Fibroblast of the aortic adventitia (primary cell): Measurements from ENCODE around the gene HHAT. TPM values are rescaled to one million over a fixed set of nuclear protein-coding genes. Genes with fewer than 3 reads are reported as not detected.

Experiments used
- DNase-seq: peaks from one replicate; pipeline ENCODE4 v3.0.0-alpha.2; 2010; ENCODE audit warnings: low read depth
- H3K4me3 ChIP-seq: 2 replicates; pipeline ENCODE4 v1.5.1; 2011; ENCODE audit warnings: low read depth, mild to moderate bottlenecking, control low read depth, low read length, moderate library complexity
- CTCF ChIP-seq: IDR thresholded peaks from 2 replicates; pipeline ENCODE4 v1.5.1; 2011; ENCODE audit warnings: mild to moderate bottlenecking, low read length, control low read depth, inconsistent platforms; ENCODE audit not compliant: insufficient read depth
- total RNA-seq: library from RNA; depleted of rRNA; stranded (reverse); fragments of >200 nt; gene quantifications from 2 replicates; pipeline ENCODE4 v1.2.3, GENCODE V29; 2012; ENCODE audit warnings: low replicate concordance

The HHAT gene
- total RNA-seq, 1 donor: 8.5 TPM

- DNase-seq: no peak
- TF ChIP-seq CTCF: no peak
Observed at GRCh38 chr1:210299501-210299900, 29.2 kb upstream of the HHAT start.

GRCh38 chr1:210300923-210301614, 27.6 kb upstream of the HHAT start:
- no peak for TF ChIP-seq CTCF
- no peak overlapping the region for H3K4me3 ChIP-seq
- DNase-seq: no peak

More at GRCh38 chr1:210299501-210299900, 29.2 kb upstream of the HHAT start:
- no peak overlapping the region for H3K4me3 ChIP-seq

GRCh38 chr1:210301615-210302000, 27.1 kb upstream of the HHAT start:
- no peak for TF ChIP-seq CTCF
- no peak overlapping the region for H3K4me3 ChIP-seq
- peak; percentile 64 for DNase-seq

- H3K4me3 ChIP-seq: no peak overlapping the region
- no peak for DNase-seq
- TF ChIP-seq CTCF: no peak
Observed at GRCh38 chr1:210302501-210302900, 26.2 kb upstream of the HHAT start.

GRCh38 chr1:210303391-210303790, 25.3 kb upstream of the HHAT start:
- no peak for DNase-seq
- H3K4me3 ChIP-seq: no peak overlapping the region
- TF ChIP-seq CTCF: no peak

- no peak overlapping the region for H3K4me3 ChIP-seq
- DNase-seq: no peak
- TF ChIP-seq CTCF: no peak
Observed at GRCh38 chr1:210310562-210311153, 18.0 kb upstream of the HHAT start.
